Fibroblast of skin of left quadriceps (primary cell): Measurements from ENCODE around the gene KNDC1.
"Not testable (repeated sequence)": the region's sequence is repeated elsewhere in the genome, so short reads cannot be mapped to it uniquely, and the experiment has no call there.

Experiments used
- DNase-seq, 2 experiments: peaks; one replicate each; pipeline ENCODE4 v3.0.0-alpha.2; 2013; ENCODE audit warnings: low read depth in 2 of 2

Gene KNDC1

DNA sequence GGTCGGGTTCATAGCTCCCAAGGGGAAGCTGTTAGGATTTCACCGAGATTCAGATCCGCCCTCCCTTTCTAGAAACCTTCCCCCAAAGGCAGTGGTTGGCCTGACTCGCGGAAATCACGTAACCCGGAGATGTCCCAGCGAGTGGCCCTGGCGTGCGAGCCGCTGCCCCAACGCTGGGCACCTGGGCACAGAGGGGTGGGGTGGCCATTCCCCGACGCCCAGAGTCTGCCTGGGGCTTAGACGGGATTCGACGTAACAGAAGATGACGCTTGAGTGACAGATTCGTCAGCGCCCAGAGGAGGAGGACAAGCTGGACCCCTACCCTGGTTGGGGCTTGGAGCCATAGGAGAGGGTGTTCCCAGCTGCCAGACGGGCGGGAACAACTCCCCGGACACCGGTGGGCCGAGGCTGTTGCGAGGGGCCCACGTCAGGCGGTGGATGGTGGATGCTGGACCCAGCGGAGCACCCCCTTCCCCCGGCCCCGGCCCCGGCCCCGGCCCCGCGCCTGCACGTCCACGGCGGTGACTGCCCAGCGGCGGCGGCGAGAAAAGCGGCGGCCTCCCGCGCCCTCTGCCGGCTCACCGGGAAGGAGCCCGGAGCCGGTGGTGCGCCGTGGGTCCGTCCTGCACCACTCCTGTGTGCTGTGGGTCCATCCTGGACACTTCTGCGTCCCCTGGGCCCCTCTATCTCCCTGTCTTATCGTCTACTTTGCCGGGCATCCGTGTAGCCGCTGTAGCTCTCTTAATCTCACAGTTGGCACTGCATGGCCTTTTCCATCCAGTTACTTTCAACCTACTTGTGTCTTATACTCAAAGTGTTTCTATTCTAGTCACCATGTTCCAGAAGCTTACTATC lies 35.4 kb upstream of the KNDC1 start:
- no peak for DNase-seq

DNA sequence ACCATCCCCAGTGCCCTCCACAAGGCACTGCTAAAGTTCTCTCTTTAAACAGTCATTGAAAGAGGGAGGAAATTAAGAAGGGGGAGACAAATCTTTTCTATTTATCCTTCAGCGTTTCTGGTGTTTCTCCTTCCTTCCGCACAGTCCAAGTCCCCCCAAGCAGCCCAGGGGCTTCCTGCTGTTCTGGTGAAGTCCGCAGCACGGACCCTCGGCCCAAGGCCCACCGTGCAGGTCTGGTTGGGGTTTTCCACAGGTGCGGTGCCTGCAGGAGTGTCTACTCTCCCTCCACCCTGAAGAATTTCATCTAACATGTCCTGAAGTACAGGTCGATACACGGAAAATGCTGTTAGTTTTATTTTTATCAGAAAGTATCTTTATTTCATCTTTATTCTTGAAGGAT lies 34.1 kb upstream of the KNDC1 start:
- DNase-seq = no peak

DNA sequence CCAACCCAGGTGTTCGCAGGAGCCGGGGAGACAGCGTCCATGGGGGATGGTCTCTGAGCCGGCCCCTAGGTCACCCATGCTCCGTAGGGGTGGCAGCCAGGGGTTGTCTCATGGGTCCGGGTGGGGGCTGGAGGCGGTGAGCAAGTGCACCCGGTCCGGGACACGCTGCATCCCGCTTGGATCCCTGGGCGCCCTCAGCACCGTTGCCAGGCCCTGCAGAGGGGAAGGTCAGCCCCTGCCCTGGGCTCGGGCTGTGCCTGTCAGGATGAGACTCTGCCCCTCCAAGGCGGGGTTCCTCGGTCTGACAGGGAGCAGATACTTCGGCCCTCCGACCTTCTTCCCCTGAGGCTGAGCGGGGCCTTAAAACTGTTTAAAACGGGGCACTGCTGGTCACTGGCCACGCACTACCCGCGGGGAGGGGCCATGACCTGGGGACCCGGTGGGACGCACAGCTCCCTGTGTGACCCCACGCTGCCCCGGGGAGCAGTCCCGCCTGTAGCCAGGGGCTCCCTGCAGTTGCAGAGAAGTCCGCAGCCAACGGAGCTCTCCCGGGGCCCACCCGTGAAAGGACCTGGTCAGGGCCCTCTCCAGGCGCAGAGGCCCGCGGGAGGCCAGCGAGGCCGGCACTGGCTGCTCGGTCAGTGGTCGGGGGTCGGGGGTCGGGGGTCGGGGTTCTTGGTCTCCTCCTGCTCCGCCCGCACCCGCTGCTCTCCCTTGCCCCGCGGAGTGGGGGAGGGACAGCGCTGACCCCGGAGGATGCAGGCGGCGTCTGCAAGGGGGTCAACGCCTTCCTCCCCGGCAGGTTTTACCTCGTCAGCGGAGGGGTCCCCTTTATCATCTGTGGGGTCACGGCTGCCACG lies 33.4 kb upstream of the KNDC1 start:
- no peak for DNase-seq

DNA sequence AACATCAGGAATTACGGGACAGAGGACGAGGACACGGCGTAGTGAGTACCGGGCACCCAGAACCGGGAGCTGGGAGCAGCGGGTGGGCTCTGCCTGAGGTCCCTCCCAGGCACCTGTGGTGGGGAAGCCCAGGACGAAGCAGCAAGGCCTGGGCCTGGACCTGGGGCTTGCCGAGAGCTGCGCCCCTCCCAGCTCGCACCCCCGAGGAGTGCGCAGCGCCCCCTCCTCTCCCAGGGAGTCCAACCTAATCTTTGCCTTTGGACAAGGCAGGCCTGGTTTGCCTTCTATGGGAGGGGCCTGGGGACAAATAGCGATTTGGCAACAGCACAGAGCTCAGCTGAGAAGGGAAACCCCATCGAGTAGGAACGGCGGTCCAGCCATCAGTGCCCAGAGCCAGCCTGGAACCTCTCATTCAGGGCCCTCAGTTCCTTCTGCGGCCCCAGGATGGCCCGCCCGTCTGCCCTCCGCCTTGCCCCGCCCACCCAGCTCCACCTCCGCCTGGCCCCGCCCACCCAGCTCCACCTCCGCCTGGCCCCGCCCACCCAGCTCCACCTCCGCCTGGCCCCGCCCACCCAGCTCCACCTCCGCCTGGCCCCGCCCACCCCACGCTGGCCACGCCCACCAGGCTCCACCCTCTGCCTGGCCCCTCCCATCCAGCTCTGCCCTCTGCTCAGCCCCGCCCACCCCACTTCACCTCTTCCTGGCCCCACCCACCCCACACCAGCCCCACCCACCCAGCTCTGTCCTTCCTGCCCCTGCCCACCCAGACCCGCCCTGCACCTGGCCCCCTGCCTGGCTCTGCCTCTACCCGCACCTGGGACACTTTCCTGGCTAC lies 32.5 kb upstream of the KNDC1 start:
- no peak for DNase-seq

DNA sequence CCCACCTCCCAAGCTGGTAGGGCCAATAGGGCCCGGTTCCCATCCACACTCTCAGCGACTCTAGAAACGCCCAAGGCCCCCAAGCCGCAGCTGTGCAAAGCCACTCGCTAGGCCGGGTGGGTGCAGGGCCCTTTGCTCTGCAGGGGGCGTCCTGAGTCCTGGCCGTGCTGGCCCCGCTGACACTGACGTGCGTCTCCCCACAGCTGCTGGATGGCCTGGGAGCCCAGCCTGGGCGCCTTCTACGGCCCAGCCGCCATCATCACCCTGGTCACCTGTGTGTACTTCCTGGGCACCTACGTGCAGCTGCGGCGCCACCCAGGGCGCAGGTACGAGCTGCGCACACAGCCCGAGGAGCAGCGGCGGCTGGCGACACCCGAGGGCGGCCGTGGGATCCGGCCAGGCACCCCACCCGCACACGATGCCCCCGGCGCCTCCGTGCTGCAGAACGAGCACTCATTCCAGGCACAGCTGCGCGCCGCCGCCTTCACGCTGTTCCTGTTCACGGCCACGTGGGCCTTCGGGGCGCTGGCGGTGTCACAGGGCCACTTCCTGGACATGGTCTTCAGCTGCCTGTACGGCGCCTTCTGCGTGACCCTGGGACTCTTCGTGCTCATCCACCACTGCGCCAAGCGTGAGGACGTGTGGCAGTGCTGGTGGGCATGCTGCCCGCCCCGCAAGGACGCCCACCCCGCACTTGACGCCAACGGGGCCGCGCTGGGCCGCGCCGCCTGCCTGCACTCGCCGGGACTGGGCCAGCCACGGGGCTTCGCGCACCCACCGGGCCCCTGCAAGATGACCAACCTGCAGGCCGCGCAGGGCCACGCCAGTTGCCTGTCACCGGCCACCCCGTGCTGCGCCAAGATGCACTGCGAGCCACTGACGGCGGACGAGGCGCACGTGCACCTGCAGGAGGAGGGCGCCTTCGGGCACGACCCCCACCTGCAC lies 31.6 kb upstream of the KNDC1 start:
- no peak for DNase-seq

DNA sequence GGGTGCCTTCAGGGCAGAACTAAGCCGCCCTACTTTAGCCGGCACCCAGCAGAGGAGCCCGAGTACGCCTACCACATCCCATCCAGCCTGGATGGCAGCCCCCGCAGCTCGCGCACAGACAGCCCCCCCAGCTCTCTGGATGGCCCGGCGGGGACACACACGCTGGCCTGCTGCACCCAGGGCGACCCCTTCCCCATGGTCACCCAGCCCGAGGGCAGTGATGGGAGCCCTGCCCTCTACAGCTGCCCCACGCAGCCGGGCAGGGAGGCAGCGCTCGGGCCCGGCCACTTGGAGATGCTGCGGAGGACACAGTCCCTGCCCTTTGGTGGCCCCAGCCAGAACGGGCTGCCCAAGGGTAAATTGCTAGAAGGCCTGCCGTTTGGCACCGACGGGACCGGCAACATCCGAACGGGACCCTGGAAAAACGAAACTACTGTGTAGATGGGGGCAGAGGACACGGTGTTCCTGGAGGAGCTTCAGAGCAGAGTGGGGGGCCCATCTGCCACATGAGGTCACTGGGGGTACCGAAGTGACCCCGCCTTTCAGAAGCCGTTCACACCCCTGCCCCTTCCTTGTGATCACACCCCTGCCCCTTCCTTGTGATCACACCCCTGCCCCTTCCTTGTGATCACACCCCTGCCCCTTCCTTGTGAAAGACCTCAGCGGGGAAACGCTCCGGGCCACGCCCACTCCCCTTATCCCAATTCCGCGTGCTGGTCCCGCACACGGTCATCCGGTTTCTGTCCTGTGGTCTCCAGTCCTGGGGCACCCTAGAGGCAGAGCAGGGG lies 30.8 kb upstream of the KNDC1 start:
- no peak for DNase-seq

DNA sequence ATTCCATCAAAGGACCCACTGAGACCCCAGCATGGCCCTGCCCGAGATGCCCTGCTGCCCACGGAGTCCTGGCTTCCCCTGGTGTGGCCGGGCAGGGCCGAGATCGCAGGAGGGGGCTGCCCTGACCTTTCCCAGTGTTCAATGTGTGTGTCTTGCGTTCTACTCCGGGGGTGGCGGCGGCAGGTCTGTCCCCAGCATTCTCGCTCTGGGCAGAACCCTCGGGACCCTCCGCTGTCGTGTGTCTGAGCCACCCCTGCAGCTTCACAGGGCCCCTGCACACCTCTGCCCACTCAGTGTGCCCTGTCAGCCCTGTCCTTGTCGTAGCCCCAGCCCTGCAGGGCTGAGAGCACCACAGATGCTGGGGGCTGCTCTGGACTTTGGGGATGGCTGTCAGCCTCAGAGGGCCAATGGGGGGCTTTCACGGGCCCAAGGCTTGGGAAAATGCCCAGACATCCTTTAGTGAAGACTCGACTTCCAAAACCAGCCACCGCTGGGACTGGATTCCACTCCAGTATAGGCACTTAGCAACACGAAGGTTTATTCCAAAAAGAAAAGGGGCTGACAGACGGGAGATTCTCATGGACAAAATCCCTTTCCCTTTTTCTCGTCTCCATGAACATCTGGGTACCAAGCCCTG lies 30.0 kb upstream of the KNDC1 start:
- no peak for DNase-seq

DNA sequence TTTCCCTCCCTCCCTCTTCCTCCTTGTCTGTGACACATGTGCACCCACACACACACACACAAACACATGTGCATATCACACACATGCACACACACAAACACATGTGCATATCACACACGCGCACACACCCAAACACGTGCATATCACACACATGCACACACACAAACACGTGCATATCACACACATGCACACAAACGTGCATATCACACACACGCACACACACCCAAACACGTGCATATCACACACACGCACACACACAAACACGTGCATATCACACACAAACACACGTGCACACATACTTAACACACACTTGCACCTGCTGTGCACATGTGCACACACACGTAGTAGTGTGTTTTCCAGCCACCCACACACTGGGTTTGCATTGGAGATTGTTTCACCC lies 29.4 kb upstream of the KNDC1 start:
- DNase-seq = no peak

DNA sequence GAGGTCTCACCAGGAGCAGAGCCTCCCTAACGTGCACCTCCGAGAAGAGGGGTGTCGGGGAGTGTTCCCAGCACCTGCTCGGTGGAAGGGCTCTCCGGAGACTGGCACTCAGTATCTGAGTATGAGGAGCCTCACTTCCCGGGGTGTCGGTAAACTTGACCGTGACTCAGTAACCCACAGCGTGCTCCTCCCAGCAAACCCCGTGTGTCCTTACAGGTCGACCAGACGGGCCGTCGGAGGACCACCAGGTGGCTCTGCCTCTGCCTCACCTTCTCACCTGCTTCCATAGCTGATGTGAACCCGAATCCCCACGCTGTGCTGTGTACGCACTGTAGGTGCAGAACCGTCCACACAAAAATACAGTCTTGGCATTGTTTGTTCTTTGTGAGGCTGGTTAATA lies 29.0 kb upstream of the KNDC1 start:
- no peak for DNase-seq

DNA sequence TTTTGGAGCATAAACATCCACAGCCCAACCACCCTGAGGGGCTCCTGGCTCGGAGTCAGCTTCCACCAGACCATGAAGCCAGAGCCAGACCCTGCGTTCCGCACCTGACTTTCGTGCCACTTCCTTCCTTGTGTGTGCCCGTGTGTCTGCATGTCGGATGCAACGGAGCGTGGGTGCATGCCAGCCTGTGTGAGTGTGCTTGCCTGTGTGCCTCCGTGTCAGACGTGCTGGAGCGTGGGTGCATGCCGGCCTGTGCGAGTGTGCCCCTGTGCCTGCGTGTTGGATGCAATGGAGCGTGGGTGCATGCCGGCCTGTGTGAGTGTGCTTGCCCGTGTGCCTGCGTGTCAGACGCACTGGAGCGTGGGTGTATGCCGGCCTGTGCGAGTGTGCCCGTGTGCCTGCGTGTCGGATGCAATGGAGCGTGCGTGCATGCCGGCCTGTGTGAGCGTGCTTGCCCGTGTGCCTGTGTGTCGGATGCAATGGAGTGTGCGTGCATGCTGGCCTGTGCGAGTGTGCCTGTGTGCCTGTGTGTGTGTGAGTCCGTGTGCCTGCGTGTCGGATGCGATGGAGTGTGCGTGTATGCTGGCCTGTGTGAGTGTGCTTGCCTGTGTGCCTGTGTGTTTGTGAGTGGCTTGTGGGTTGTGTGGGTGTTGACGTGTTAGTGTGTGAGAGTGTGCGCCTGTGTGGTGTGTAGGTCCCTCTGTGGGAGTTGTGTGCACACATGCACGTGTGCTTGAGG lies 28.1 kb upstream of the KNDC1 start:
- DNase-seq = no peak

DNA sequence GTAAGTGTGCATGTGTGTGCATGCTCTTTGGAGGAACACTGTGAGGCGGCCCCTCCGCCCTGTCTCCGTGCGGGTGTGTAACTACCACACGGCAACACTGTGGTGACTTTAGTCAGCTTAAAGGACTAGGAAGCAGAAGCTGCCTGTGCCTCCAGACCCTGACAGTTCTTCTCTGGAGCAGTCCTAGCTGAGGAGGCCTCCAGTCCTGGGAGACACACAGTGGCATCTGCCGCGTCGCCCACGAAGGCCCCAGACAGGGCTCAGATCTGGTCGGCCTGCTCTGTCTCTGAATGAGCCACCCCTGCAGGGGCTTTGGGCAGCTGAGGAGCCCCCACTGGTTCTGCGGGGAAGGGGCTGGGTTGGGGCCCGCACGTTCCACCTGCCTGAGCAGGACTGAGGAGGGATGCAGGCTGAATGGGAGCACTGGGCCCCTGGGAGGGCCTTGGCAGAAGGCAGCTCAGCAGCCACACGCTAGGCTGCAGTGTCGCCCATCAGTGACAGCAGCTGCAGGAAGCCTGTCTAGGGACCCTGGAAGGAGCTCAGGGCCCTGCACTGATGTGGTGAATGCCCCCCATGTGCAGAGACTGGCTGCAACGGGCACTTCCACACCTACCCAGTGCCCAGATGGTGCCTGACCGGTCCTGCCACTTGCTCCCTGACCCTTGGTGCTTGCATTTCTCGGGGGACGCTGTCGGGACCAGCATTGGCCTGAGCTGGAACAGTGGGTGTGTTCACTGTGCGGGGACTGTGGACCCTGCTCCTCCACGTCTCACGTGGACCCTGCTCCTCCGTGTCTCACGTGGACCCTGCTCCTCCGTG lies 27.3 kb upstream of the KNDC1 start:
- DNase-seq = no peak

DNA sequence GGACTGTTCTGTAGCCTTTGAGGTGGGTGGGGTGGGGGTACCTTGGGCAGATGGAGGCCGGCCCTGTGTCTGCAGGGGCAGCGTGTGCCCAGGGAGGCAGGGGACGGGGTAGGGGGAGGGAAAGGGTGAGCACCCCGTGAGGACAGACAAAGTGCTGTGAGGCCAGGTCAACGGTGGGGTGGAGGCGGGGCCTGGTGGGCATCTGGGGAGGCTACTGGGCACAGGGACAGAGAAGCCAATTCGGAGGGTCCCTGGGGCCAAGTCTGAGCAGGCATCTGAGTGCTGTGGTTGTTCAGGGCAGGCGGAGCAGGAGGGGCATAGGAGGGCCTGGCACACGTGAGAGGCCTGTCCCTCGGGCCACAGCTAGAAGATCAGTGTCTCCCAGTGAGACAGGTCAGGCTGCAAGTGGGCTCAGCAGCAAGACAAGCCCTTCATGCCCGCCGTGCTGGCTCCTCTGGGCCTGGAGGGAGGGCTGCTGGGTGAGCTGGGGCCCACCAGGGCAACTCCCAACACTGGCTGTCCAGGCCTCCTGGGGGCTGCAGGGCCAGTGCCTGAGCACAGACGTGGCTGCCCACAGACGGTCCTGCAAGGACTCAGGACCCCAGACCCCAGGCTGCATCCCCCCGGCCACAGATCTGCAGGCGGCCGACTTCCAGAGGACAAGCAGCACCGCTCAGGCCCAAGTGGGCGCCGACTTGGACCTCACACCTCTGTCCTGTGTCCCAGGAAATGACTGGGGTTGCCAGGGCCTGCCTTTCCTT lies 26.4 kb upstream of the KNDC1 start:
- no peak for DNase-seq

DNA sequence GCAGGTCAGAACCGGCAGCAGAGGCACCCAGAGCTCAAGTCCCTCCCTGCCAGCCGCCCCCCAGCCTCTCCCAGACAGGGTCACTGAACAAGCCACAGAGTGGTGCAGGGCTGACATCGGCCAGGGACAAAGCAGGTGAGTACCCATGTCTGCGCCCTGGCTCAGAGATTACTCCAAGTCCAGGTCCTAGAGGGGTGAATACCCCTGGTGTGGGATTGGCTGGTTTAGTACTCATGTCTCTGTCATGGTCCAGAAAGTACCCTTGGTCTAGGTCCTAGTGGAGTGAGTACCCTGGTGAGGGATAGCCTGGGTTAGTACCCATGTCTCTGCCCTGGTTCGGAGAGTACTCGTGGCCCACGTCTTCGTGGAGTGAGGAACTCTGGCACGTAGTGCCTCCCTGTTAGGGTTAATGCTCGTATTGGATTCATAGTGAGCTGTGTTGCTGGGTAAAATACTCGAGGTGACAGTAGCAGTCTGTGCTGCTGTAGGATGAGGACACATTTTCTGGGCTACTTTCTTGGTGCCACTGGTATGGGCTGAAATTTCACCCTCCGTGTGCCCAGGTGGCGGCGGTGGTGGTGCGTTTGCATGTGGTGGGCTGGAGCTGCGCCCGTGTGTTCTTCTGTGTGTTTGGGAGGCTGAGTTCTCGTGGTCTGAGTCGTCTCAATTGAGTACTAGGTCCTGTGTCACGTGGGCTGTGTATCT lies 25.5 kb upstream of the KNDC1 start:
- DNase-seq = no peak

DNA sequence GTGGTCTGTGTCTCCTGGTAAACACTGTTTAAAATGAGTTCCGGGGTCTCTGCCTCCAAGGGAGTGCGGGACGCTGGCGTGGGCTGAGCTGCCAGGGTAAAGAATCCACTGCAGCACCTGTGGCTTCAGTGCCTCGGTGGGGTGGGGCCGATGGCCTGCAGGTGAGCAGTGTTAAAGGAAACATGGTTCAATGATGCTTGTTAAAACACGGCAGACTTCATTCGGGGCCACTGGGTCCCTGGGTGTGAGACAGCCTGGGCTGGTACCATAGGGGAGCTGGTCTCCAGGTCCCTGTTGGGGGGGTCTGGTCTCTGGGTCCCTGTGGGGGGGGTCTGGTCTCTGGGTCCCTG lies 24.9 kb upstream of the KNDC1 start:
- DNase-seq = no peak

DNA sequence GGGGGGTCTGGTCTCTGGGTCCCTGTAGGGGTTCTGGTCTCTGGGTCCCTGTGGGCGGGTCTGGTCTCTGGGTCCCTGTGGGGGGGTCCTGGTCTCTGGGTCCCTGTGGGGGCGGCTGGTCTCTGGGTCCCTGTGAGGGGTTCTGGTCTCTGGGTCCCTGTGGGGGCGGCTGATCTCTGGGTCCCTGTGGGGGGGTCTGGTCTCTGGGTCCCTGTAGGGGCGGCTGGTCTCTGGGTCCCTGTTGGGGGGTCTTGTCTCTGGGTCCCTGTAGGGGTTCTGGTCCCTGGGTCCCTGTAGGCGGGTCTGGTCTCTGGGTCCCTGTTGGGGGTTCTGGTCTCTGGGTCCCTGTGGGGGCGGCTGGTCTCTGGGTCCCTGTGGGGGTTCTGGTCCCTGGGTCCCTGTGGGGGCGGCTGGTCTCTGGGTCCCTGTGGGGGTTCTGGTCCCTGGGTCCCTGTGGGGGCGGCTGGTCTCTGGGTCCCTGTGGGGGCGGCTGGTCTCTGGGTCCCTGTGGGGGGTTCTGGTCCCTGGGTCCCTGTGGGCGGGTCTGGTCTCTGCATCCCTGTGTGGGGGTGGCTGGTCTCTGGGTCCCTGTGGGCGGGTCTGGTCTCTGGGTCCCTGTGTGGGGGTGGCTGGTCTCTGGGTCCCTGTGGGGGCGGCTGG lies 22.4 kb upstream of the KNDC1 start:
- not testable (repeated sequence) for DNase-seq

DNA sequence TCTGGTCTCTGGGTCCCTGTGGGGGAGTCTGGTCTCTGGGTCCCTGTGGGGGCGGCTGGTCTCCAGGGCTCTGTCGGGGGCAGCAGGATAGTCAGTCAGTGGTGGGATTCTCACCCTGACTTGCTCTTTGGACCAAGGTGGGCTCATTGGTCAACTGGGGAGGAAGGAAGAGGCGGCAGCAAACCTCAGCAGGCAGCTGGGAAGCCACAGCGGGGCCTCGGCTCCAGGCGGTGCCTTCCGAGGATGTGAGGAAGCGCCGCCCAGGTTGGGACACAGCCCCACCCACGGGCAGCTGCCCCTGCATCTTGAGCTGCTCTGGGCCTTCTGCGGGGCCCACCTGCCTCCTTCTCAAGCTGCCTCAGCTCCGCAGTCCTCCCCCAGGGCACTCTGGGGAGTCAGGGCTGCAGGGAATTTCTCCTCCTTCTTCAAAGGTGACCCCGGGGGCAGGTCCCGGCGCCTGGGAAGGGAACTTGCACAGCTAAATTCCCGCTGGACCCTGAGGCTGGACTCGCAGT lies 20.4 kb upstream of the KNDC1 start:
- DNase-seq = no peak
